DND-41 (cell line): ENCODE measurements around the gene SCUBE1.

Experiments
- CTCF ChIP-seq: IDR thresholded peaks from 2 replicates; pipeline ENCODE4 v1.5.1; 2012; ENCODE audit warnings: borderline replicate concordance, low read length, moderate library complexity, mild to moderate bottlenecking; ENCODE audit not compliant: poor library complexity, severe bottlenecking; ENCODE audit errors: extremely low read depth
- EZH2 ChIP-seq: IDR thresholded peaks from 3 replicates; pipeline ENCODE4 v1.6.1; 2012; ENCODE audit warnings: borderline replicate concordance, low read depth, mild to moderate bottlenecking, moderate library complexity, low read length, inconsistent platforms; ENCODE audit not compliant: severe bottlenecking

DNA sequence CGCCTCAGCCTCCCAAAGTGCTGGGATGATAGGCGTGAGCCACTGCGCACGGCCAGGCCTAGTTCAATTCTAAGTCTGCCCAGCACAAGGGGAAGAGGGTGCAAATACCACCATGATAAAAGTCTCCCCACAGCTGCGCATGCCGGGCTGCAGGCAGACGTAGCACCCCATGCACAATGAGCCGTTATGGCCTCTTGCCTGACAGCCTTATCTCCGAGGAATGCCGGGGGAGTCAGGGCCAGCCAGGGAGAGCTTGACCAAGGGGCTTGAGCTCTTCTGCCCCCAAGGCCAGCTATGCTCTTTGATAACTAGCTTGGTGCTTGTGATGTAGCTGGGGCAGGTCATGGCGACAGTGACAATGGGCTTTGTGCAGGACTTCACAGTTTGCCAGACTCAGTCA lies 13.7 kb upstream of the SCUBE1 start:
- TF ChIP-seq CTCF, result no peak
- no peak for TF ChIP-seq EZH2
